BJ (cell line): Measurements from ENCODE around the gene VPS18. TPM values are rescaled to one million over a fixed set of nuclear protein-coding genes. Genes with fewer than 3 reads are reported as not detected.

Experiments
- CTCF ChIA-PET: fragments of 350-600 bp; formaldehyde crosslinking; extraction: SDS; loops from one replicate; lab custom pipeline; 2021; ENCODE audit warnings: antibody characterized with exemption, inconsistent platforms; lab: Yijun Ruan, JAX
- POLR2A ChIA-PET: fragments of 300-600 bp; sonication (Branson Sonifier 250); formaldehyde crosslinking; extraction: SDS; loops from one replicate; lab custom pipeline; 2021; ENCODE audit warnings: antibody characterized with exemption; lab: Charles Lee
- DNase-seq: peaks from one replicate; pipeline ENCODE4 v3.0.0-alpha.2; 2011; ENCODE audit warnings: low read depth
- H3K27me3 ChIP-seq: 2 replicates; pipeline ENCODE4 v1.6.0; 2011; ENCODE audit warnings: low read length; ENCODE audit not compliant: control insufficient read depth, insufficient read depth
- H3K36me3 ChIP-seq: 2 replicates; pipeline ENCODE4 v1.5.1; 2011; ENCODE audit warnings: low read length; ENCODE audit not compliant: control insufficient read depth, insufficient read depth
- H3K4me3 ChIP-seq: 2 replicates; pipeline ENCODE4 v1.5.1; 2011; ENCODE audit warnings: low read depth, mild to moderate bottlenecking, control low read depth, low read length
- CTCF ChIP-seq: IDR thresholded peaks from 2 replicates; pipeline ENCODE4 v1.5.1; 2011; ENCODE audit warnings: low read depth, mild to moderate bottlenecking, control low read depth, inconsistent platforms, low read length, moderate library complexity; ENCODE audit not compliant: insufficient read depth
- polyA plus RNA-seq: library from polyadenylated mRNA; depleted of rRNA; stranded (reverse); fragments of >200 nt; gene quantifications from 2 replicates; pipeline ENCODE4 v1.2.3, GENCODE V29; 2011

VPS18 gene
- polyA plus RNA-seq, 1 experiment = 28.4 TPM

- no peaks in the 10 kb centered on the region; the same call in 1 of the 2 replicates for H3K27me3 ChIP-seq
- ChIA-PET CTCF (interaction anchor here (1.4 to 3.9 kb wide), 2 partner anchors 26 to 28 kb away, joined by 4 to 34 read pairs; no protein-coding TSS in a partner anchor), POLR2A (no interaction called here)
- H3K36me3 ChIP-seq = no peaks in the 10 kb centered on the region
- DNase-seq = no peak
- H3K4me3 ChIP-seq = no peak overlapping the region
- TF ChIP-seq CTCF = no peak
These were observed 7.7 kb upstream of the VPS18 start for GRCh38 chr15:40886586-40886985.

GRCh38 chr15:40889112-40889511 lies 5.1 kb upstream of the VPS18 start:
- TF ChIP-seq CTCF = no peak
- Histone ChIP-seq H3K36me3 (no peaks in the 10 kb centered on the region), H3K27me3 (no peaks in the 10 kb centered on the region; the same call in 1 of the 2 replicates), H3K4me3 (no peak overlapping the region)
- no peak for DNase-seq
- POLR2A ChIA-PET = no interaction called here
- CTCF ChIA-PET = interaction anchor here (0.6 to 6.2 kb wide), 4 partner anchors 8 to 627 kb away, joined by 3 to 201 read pairs (median 14); no protein-coding TSS in a partner anchor

GRCh38 chr15:40891138-40891537 lies 3.1 kb upstream of the VPS18 start:
- no peak for DNase-seq
- H3K4me3 ChIP-seq = no peak overlapping the region
- no peaks in the 10 kb centered on the region; the same call in 1 of the 2 replicates for H3K27me3 ChIP-seq
- POLR2A ChIA-PET = no interaction called here
- no peak for TF ChIP-seq CTCF
- CTCF ChIA-PET = interaction anchor here (1.0 to 6.2 kb wide), 14 partner anchors 10 to 371 kb away, joined by 3 to 201 read pairs (median 8); partner anchors contain the start of gene RHOV
- no peaks in the 10 kb centered on the region for H3K36me3 ChIP-seq

- Histone ChIP-seq H3K4me3 (no peak overlapping the region), H3K27me3 (no peaks in the 10 kb centered on the region; the same call in 1 of the 2 replicates), H3K36me3 (0 out of 2 replicates have a peak, but pooled peaks cover 1% of the 10 kb centered on the region)
- peak; percentile 84 for TF ChIP-seq CTCF
- POLR2A ChIA-PET = no interaction called here
- no peak for DNase-seq
- CTCF ChIA-PET = interaction anchor here (0.6 to 6.2 kb wide), 30 partner anchors 8 to 514 kb away, joined by 3 to 201 read pairs (median 5); partner anchors contain the start of gene RHOV
These were observed 2.3 kb upstream of the VPS18 start for GRCh38 chr15:40891810-40892446.

- POLR2A ChIA-PET = no interaction called here
- Histone ChIP-seq H3K27me3 (no peaks in the 10 kb centered on the region), H3K4me3 (no peak overlapping the region), H3K36me3 (0 out of 2 replicates have a peak, but pooled peaks cover 1% of the 10 kb centered on the region)
- DNase-seq = no peak
- TF ChIP-seq CTCF = no peak
- CTCF ChIA-PET = interaction anchor here (0.6 to 6.2 kb wide), 28 partner anchors 9 to 514 kb away, joined by 3 to 201 read pairs (median 5); partner anchors contain the start of gene RHOV
These were observed 1.7 kb upstream of the VPS18 start for GRCh38 chr15:40892447-40893012.
